Gastrocnemius medialis (tissue), 4 donors: Measurements from ENCODE around the gene PPARA. TPM values are rescaled to one million over a fixed set of nuclear protein-coding genes. Genes with fewer than 3 reads are reported as not detected.

ENCODE experiments used
- ATAC-seq, 2 donors: fragments of 150-250 bp; one replicate each; pipeline ENCODE4 v1.9.1; 2016
- DNase-seq, 2 donors: peaks; one replicate each; pipeline ENCODE4 v3.0.0-alpha.2; 2019
- H3K27ac ChIP-seq, 4 donors: fragments of 200-600 bp; sonication (generic); 1 replicate in 1 of 4; 2 replicates in 3 of 4; pipeline ENCODE4 v1.5.1; 2016 to 2018; ENCODE audit warnings: mild to moderate bottlenecking in 2 of 4, moderate library complexity in 1 of 4
- H3K27me3 ChIP-seq, 3 donors: fragments of 200-600 bp; sonication (generic) in 2 of 3; 1 replicate in 1 of 3; 2 replicates in 2 of 3; pipeline versions ENCODE4 v1.5.1 to v1.6.0; 2016 to 2019; ENCODE audit warnings: mild to moderate bottlenecking in 1 of 3, moderate library complexity in 1 of 3
- H3K36me3 ChIP-seq, 2 donors: fragments of 200-600 bp; sonication (generic) in 1 of 2; one replicate each; pipeline ENCODE4 v1.5.1; 2017 to 2018
- H3K4me1 ChIP-seq, 2 donors: fragments of 200-600 bp; sonication (generic) in 1 of 2; one replicate each; pipeline ENCODE4 v1.5.1; 2016 to 2017; ENCODE audit warnings: mild to moderate bottlenecking in 2 of 2
- H3K4me3 ChIP-seq, 4 donors: fragments of 200-600 bp; sonication (generic) in 3 of 4; 1 replicate in 1 of 4; 2 replicates in 3 of 4; pipeline ENCODE4 v1.5.1; 2016 to 2019; ENCODE audit warnings: mild to moderate bottlenecking in 2 of 4
- H3K9me3 ChIP-seq, 3 donors: fragments of 200-600 bp; sonication (generic) in 2 of 3; 1 replicate in 1 of 3; 2 replicates in 2 of 3; pipeline ENCODE4 v1.5.1; 2016 to 2019
- POLR2A ChIP-seq, 2 donors: fragments of 450-650 bp; IDR thresholded peaks; one replicate each; pipeline ENCODE4 v1.6.1; 2017; ENCODE audit warnings: antibody characterized with exemption in 2 of 2, mild to moderate bottlenecking in 2 of 2, moderate library complexity in 2 of 2
- in situ Hi-C, 4 donors: fragments of 200-750 bp; cut with MboI; loops; one replicate each; pipeline versions ENCODE4 v1.15.0 to v1.8.0; 2017; ENCODE audit warnings: low sequenced_read_pairs in 4 of 4
- intact Hi-C: fragments of 100-400 bp; cut with DNase I; formaldehyde crosslinking; loops from one replicate; pipeline ENCODE4 v1.15.1; 2023; ENCODE audit warnings: low total_unique reads
- total RNA-seq, 4 donors: library from RNA; depleted of rRNA; stranded (reverse); fragments of >200 nt; gene quantifications; one replicate each; pipeline versions ENCODE4 v1.1.0 to v1.2.3, GENCODE V29; 2016
- TF ChIP-seq, protein P1 (sequence below), 5 experiments: fragments of 450-650 bp in 3 of 5; fragments of 200-600 bp in 2 of 5; sonication (generic) in 2 of 5; IDR thresholded peaks in 4 of 5; conservative IDR thresholded peaks in 1 of 5; 1 replicate in 4 of 5; 2 replicates in 1 of 5; pipeline ENCODE4 v1.5.1; 2016 to 2019; ENCODE audit warnings: antibody characterized with exemption in 5 of 5, mild to moderate bottlenecking in 3 of 5, moderate library complexity in 3 of 5

The PPARA gene
- total RNA-seq, 4 donors from 2014 or later = 29.6 to 74.8 (median 57.9) TPM

GRCh38 chr22:46115755-46116490 is 34.4 kb upstream of the PPARA start:
- no peak overlapping the region for H3K4me3 ChIP-seq
- H3K27me3 ChIP-seq = no peaks in the 10 kb centered on the region
- in situ Hi-C loops (loop anchor here (5.0 to 10.0 kb wide), 3 partner anchors 99 to 109 kb away; no protein-coding TSS in a partner anchor), intact Hi-C loops (loop anchor here (1.0 kb wide), 2 partner anchors 110 to 121 kb away; no protein-coding TSS in a partner anchor)
- no peaks in the 10 kb centered on the region for H3K9me3 ChIP-seq
- TF ChIP-seq POLR2A (IDR thresholded peaks at IDR 0.05) = no peak
- TF ChIP-seq, protein P1, sequence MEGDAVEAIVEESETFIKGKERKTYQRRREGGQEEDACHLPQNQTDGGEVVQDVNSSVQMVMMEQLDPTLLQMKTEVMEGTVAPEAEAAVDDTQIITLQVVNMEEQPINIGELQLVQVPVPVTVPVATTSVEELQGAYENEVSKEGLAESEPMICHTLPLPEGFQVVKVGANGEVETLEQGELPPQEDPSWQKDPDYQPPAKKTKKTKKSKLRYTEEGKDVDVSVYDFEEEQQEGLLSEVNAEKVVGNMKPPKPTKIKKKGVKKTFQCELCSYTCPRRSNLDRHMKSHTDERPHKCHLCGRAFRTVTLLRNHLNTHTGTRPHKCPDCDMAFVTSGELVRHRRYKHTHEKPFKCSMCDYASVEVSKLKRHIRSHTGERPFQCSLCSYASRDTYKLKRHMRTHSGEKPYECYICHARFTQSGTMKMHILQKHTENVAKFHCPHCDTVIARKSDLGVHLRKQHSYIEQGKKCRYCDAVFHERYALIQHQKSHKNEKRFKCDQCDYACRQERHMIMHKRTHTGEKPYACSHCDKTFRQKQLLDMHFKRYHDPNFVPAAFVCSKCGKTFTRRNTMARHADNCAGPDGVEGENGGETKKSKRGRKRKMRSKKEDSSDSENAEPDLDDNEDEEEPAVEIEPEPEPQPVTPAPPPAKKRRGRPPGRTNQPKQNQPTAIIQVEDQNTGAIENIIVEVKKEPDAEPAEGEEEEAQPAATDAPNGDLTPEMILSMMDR (IDR thresholded peaks at IDR 0.05 in 4 of 5, conservative IDR thresholded peaks at IDR 0.05 in 1 of 5) = no peak
- peak; percentile 9 to 12 for ATAC-seq
- H3K27ac ChIP-seq = peak overlapping the region; percentile 84 to 98 (median 92)
- H3K36me3 ChIP-seq = peaks cover 0 to 2% of the 10 kb centered on the region in 2 donors
- H3K4me1 ChIP-seq = peaks cover 37 to 49% of the 10 kb centered on the region in 2 donors
- no peak for DNase-seq

DNA sequence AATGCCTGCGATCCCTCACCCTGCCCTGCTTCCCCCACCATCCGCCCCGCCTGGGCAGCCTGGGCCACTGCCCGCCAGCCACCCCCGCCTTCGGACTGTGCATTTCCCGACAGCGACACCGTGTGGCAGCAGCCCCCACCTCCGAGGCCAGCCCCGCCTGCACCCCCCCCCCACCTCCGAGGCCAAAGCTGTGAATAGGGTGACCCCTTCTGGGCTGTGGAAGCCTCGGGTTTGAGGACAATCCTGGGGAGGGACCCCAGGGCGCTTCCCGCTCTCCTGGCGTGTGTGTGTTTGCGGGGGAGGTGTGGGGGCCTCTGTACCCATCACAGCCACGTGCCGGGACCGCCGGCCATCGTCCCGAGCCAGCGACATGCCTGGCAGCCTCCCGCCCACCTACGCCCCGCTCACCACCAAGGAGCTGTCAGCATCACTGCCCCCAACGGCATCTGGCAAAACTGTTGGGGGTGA is 33.8 kb upstream of the PPARA start:
- Histone ChIP-seq H3K4me3 (no peak overlapping the region), H3K27ac (peak overlapping the region; percentile 84 to 98 (median 92)), H3K9me3 (no peaks in the 10 kb centered on the region), H3K27me3 (no peaks in the 10 kb centered on the region), H3K36me3 (no peaks in the 10 kb centered on the region), H3K4me1 (peaks cover 35 to 44% of the 10 kb centered on the region in 2 donors)
- TF ChIP-seq, protein P1 (IDR thresholded peaks at IDR 0.05 in 4 of 5, conservative IDR thresholded peaks at IDR 0.05 in 1 of 5) = peak; percentile 87 to 99 (median 96)
- no peak for TF ChIP-seq POLR2A (IDR thresholded peaks at IDR 0.05)
- DNase-seq (peak; percentile 87 to 92), ATAC-seq (peak; percentile 70 to 73)
- intact Hi-C loops = loop anchor here (1.0 kb wide), 2 partner anchors 110 to 121 kb away; no protein-coding TSS in a partner anchor
- in situ Hi-C loops = loop anchor here (5.0 to 10.0 kb wide), 3 partner anchors 99 to 109 kb away; no protein-coding TSS in a partner anchor

DNA sequence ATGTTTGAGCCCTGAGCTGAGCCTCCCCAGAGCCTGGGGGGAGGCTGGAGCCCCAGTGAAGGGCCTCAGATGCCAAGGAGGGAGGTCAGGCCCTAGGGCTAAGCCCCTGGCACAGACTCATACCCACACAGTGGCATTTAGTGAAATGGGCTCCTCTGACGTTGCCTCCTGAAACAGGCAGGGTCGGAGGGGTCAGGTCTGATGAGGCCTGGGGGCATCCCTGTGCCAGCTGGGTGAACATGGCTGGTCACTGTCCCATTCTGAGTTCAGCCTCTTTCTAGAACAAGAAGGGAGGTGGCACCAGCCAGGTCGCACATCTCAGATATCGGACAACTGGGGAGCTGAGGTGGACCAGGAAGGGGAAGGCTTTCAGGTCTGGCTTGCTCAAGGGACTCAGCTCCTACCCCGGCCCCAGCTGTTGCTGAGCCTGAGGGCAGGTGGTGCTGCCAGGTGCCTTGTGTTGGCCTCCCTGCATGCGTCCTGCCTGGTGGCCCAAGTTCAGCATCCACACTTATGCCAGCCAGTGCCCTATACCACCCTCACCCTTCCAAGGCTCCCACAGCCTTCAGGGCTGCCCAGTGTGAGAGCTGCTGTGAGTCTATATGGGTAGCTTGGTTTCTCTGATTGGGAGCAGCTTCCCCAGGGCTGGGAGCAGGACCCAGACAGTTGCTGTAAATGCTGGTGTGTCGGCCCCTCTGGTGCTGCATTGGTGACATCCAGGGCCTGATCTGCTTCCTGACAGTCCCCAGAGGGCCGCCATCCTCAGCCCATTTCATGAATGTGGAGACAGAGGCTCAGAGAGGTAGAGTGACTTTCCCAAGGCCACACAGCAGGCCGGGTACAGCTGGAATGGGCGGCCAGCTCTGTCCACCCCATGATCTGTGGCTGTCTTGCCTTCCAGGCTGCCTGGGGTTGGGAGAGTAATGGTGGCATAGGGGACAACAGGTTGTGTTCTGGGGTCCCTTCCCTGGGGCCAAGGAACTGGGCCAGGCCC is 32.8 kb upstream of the PPARA start:
- Histone ChIP-seq H3K4me1 (peaks cover 28 to 37% of the 10 kb centered on the region in 2 donors), H3K4me3 (no peak overlapping the region), H3K27me3 (no peaks in the 10 kb centered on the region), H3K27ac (peak overlapping the region in 3 of 4 donors; percentile 8 to 97 (median 31)), H3K36me3 (no peaks in the 10 kb centered on the region), H3K9me3 (no peaks in the 10 kb centered on the region)
- intact Hi-C loops = no loop called here
- no peak for ATAC-seq
- in situ Hi-C loops = loop anchor here (5.0 to 10.0 kb wide), 3 partner anchors 100 to 110 kb away; no protein-coding TSS in a partner anchor
- DNase-seq = no peak
- TF ChIP-seq POLR2A (IDR thresholded peaks at IDR 0.05) = no peak
- TF ChIP-seq, protein P1 (IDR thresholded peaks at IDR 0.05 in 4 of 5, conservative IDR thresholded peaks at IDR 0.05 in 1 of 5) = no peak

DNA sequence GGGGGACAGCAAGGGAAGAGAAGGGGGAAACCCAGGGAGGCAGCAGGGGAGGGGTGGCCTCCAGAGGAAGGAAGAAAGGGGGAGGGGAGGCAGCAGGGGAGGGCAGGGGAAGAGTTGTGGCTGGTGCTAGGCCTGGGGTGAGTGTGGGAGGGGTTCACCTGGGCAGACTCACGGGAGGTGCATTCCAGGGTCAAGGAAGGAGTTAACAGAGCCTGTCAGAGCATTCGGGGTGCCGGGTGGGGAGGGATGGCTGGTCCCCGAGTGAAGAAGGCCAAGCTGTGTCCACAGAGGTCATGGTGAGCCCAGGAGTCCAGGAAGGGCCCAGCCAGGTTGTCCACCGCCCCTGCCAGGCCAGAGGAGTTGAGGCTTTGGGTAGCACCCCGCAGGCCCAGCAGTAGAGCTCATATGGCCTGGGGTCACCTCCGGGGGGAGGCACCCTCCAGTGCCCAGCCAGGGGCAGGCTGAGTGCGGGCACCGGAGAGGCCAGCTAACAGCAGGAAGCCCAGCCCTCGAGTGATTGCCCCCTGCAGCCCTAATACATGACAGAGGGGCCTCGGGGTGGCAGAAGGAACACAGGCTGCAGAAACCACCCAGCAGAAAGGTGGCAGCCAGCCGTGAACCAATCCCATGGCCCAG is 31.1 kb upstream of the PPARA start:
- Histone ChIP-seq H3K36me3 (no peaks in the 10 kb centered on the region), H3K4me1 (peaks cover 16 to 23% of the 10 kb centered on the region in 2 donors), H3K4me3 (no peak overlapping the region), H3K27me3 (no peaks in the 10 kb centered on the region), H3K9me3 (no peaks in the 10 kb centered on the region), H3K27ac (peak overlapping the region in 1 of 4 donors; percentile 27)
- in situ Hi-C loops = loop anchor here (5.0 to 10.0 kb wide), 3 partner anchors 102 to 112 kb away; no protein-coding TSS in a partner anchor
- no peak for ATAC-seq
- intact Hi-C loops = no loop called here
- TF ChIP-seq, protein P1 (IDR thresholded peaks at IDR 0.05 in 4 of 5, conservative IDR thresholded peaks at IDR 0.05 in 1 of 5) = no peak
- no peak for TF ChIP-seq POLR2A (IDR thresholded peaks at IDR 0.05)
- no peak for DNase-seq
